ENCODE results near the gene GTSE1. TPM values are rescaled to one million over a fixed set of nuclear protein-coding genes. Genes with fewer than 3 reads are reported as not detected.

Gene GTSE1
- total RNA-seq, 1 donor from 2014 or later: 16.7 TPM

GRCh38 chr22:46348099-46348695 lies 51.5 kb downstream of the GTSE1 start:
- Mint-ChIP-seq H3K4me1 (no peaks in the 10 kb centered on the region), H3K36me3 (peaks cover 31% of the 10 kb centered on the region), H3K27me3 (ENCODE audit: low read depth) (no peaks in the 10 kb centered on the region), H3K9me3 (no peaks in the 10 kb centered on the region), H3K27ac (no peak overlapping the region), H3K4me3 (no peak overlapping the region)
- TF ChIP-seq CTCF (IDR thresholded peaks at IDR 0.05; ENCODE audit: unreplicated experiment): no peak
- no peak for DNase-seq (ENCODE audit: low spot score in 2 of 2, unreplicated experiment in 2 of 2)

GRCh38 chr22:46349238-46349637 lies 52.6 kb downstream of the GTSE1 start:
- TF ChIP-seq CTCF (IDR thresholded peaks at IDR 0.05; ENCODE audit: unreplicated experiment): no peak
- peaks cover 33% of the 10 kb centered on the region for H3K36me3 Mint-ChIP-seq
- H3K4me3 Mint-ChIP-seq: no peak overlapping the region
- H3K27ac Mint-ChIP-seq: no peak overlapping the region
- no peaks in the 10 kb centered on the region for H3K9me3 Mint-ChIP-seq
- no peak for DNase-seq (ENCODE audit: low spot score in 2 of 2, unreplicated experiment in 2 of 2)
- H3K27me3 Mint-ChIP-seq (ENCODE audit: low read depth): no peaks in the 10 kb centered on the region
- H3K4me1 Mint-ChIP-seq: no peaks in the 10 kb centered on the region

- Mint-ChIP-seq H3K4me3 (no peak overlapping the region), H3K36me3 (peaks cover 33% of the 10 kb centered on the region), H3K27me3 (ENCODE audit: low read depth) (no peaks in the 10 kb centered on the region), H3K27ac (no peak overlapping the region), H3K9me3 (no peaks in the 10 kb centered on the region), H3K4me1 (no peaks in the 10 kb centered on the region)
- no peak for DNase-seq (ENCODE audit: low spot score in 2 of 2, unreplicated experiment in 2 of 2)
- no peak for TF ChIP-seq CTCF (IDR thresholded peaks at IDR 0.05; ENCODE audit: unreplicated experiment)
Measured at GRCh38 chr22:46349681-46350080, 53.0 kb downstream of the GTSE1 start.

- Mint-ChIP-seq H3K27ac (no peak overlapping the region), H3K4me1 (no peaks in the 10 kb centered on the region), H3K9me3 (no peaks in the 10 kb centered on the region), H3K4me3 (no peak overlapping the region), H3K27me3 (ENCODE audit: low read depth) (no peaks in the 10 kb centered on the region), H3K36me3 (peaks cover 33% of the 10 kb centered on the region)
- TF ChIP-seq CTCF (IDR thresholded peaks at IDR 0.05; ENCODE audit: unreplicated experiment): no peak
- DNase-seq (ENCODE audit: low spot score in 2 of 2, unreplicated experiment in 2 of 2): no peak
Measured at GRCh38 chr22:46350121-46350520, 53.5 kb downstream of the GTSE1 start.

GRCh38 chr22:46350646-46351045 lies 54.0 kb downstream of the GTSE1 start:
- no peak for TF ChIP-seq CTCF (IDR thresholded peaks at IDR 0.05; ENCODE audit: unreplicated experiment)
- peaks cover 2% of the 10 kb centered on the region for H3K4me1 Mint-ChIP-seq
- no peak for DNase-seq (ENCODE audit: low spot score in 2 of 2, unreplicated experiment in 2 of 2)
- H3K4me3 Mint-ChIP-seq: no peak overlapping the region
- no peak overlapping the region for H3K27ac Mint-ChIP-seq
- H3K27me3 Mint-ChIP-seq (ENCODE audit: low read depth): no peaks in the 10 kb centered on the region
- peaks cover 35% of the 10 kb centered on the region for H3K36me3 Mint-ChIP-seq
- H3K9me3 Mint-ChIP-seq: no peaks in the 10 kb centered on the region

All from mesothelial cell of epicardium (in vitro differentiated cells).